Parathyroid adenoma (tissue), 2 donors: ENCODE results near the gene UNC50.

ENCODE experiments used
- H2AFZ ChIP-seq: fragments of 300-600 bp; sonication (generic); one replicate; pipeline ENCODE4 v1.7.0; 2017; ENCODE audit warnings: antibody characterized with exemption, mild to moderate bottlenecking
- H3K27ac ChIP-seq: fragments of 300-600 bp; sonication (generic); one replicate; pipeline ENCODE4 v1.7.0; 2017
- H3K27me3 ChIP-seq: fragments of 300-600 bp; sonication (generic); one replicate; pipeline ENCODE4 v1.7.0; 2017; ENCODE audit warnings: low read length; ENCODE audit not compliant: control insufficient read depth, insufficient read depth
- H3K36me3 ChIP-seq: fragments of 300-600 bp; sonication (generic); one replicate; pipeline ENCODE4 v1.7.0; 2017; ENCODE audit warnings: low read length; ENCODE audit not compliant: control insufficient read depth, insufficient read depth
- H3K4me1 ChIP-seq: fragments of 300-600 bp; sonication (generic); one replicate; pipeline ENCODE4 v1.7.0; 2017; ENCODE audit warnings: control low read depth
- H3K4me2 ChIP-seq: fragments of 300-600 bp; sonication (generic); one replicate; pipeline ENCODE4 v1.7.0; 2017; ENCODE audit warnings: low read length
- H3K4me3 ChIP-seq: fragments of 300-600 bp; sonication (generic); one replicate; pipeline ENCODE4 v1.7.0; 2017; ENCODE audit warnings: low read depth, low read length
- H3K79me2 ChIP-seq: fragments of 300-600 bp; sonication (generic); one replicate; pipeline ENCODE4 v1.7.0; 2017; ENCODE audit warnings: control low read depth
- H3K9ac ChIP-seq: fragments of 300-600 bp; sonication (generic); one replicate; pipeline ENCODE4 v1.7.0; 2017; ENCODE audit warnings: mild to moderate bottlenecking
- H3K9me3 ChIP-seq: fragments of 300-600 bp; sonication (generic); one replicate; pipeline ENCODE4 v1.7.0; 2017; ENCODE audit warnings: low read length; ENCODE audit not compliant: control insufficient read depth
- TF ChIP-seq, protein P1 (sequence below): fragments of 300-600 bp; sonication (generic); IDR thresholded peaks from one replicate; pipeline ENCODE4 v1.7.0; 2017; ENCODE audit warnings: antibody characterized with exemption, mild to moderate bottlenecking
- donor health status: primary hyperparathyroidism.

UNC50 gene

DNA sequence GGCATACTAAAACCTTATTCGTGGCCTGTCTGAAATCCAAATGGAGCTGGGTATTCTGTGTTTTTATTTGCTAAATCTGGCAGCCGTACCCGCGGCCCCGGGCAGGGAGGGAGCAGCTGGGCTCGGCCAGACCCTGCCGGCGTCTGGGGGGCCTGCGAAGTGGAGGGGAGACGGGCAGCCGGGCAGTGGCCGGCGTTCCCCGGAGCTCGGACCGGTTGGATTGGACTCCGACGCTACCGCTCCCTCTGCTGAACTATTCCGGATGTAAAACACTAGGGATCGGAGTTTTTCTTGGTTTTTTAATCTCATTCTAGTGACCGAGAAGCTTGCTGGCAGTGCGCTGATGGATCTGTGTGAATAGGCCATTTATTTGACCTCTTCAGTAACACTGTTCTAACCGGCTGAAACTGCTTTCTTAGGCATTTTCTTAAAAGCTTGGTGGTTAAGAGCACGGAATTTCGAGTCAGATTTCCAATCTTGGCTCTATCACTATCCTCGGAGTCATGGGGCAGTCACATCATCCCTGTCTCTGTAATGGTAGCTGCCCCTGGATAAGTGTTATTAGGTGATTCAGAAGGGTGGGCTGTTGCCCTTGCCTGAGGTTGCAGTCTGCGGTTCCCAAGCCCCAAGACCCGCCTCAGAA is 694 bp downstream of the UNC50 start:
- H3K4me2 ChIP-seq: peak overlapping the region; percentile 77
- H3K79me2 ChIP-seq: peaks cover 50% of the 10 kb centered on the region
- peak overlapping the region; percentile 90 for H3K27ac ChIP-seq
- peak overlapping the region; percentile 92 for H3K9ac ChIP-seq
- no peaks in the 10 kb centered on the region for H3K9me3 ChIP-seq
- no peaks in the 10 kb centered on the region for H3K27me3 ChIP-seq
- no peaks in the 10 kb centered on the region for H3K36me3 ChIP-seq
- TF ChIP-seq, protein P1, sequence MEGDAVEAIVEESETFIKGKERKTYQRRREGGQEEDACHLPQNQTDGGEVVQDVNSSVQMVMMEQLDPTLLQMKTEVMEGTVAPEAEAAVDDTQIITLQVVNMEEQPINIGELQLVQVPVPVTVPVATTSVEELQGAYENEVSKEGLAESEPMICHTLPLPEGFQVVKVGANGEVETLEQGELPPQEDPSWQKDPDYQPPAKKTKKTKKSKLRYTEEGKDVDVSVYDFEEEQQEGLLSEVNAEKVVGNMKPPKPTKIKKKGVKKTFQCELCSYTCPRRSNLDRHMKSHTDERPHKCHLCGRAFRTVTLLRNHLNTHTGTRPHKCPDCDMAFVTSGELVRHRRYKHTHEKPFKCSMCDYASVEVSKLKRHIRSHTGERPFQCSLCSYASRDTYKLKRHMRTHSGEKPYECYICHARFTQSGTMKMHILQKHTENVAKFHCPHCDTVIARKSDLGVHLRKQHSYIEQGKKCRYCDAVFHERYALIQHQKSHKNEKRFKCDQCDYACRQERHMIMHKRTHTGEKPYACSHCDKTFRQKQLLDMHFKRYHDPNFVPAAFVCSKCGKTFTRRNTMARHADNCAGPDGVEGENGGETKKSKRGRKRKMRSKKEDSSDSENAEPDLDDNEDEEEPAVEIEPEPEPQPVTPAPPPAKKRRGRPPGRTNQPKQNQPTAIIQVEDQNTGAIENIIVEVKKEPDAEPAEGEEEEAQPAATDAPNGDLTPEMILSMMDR: no peak
- H3K4me3 ChIP-seq: peak overlapping the region; percentile 84
- H3K4me1 ChIP-seq: peaks cover 24% of the 10 kb centered on the region
- H2AFZ ChIP-seq: peak overlapping the region; percentile 93

DNA sequence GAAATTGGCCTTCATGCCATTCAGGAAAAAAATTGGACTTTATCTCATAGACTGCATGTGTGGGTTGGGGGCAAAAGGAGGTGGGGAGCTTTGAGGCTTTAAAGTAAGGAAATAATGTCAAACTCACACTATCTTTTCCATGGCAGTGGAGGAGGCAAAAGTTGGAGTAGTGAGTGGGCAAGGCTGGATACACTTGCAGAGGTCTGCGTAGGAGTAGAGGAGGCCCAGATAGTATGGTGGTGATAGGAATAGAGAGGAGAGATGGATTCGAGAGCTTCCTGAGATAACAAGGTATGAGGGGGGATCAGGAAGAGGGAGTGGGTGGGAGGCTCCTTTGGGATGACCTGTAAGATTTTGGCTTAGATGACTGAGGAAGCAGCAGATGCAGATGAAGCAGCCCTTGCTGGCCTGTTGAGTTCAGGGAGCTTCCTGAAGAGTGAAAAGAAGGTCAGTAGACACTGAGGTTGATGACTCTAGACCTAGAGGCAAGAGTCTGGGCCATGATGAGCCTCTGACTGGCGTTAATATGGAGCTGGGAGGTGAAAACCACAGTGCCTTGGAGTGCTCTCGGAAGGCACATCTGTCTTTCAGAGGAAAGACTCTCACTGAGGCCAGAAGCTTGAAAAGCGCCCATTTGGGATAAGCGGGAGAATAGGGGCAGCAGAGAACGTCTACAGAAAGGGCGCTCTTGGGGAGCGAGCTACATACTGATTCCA is 5.8 kb downstream of the UNC50 start:
- Histone ChIP-seq H3K36me3 (no peaks in the 10 kb centered on the region), H2AFZ (no peak overlapping the region), H3K4me1 (peaks cover 10% of the 10 kb centered on the region), H3K4me2 (no peak overlapping the region), H3K79me2 (peaks cover 30% of the 10 kb centered on the region), H3K27me3 (no peaks in the 10 kb centered on the region), H3K27ac (no peak overlapping the region), H3K9me3 (no peaks in the 10 kb centered on the region), H3K4me3 (no peak overlapping the region), H3K9ac (no peak overlapping the region)
- TF ChIP-seq, protein P1: no peak

DNA sequence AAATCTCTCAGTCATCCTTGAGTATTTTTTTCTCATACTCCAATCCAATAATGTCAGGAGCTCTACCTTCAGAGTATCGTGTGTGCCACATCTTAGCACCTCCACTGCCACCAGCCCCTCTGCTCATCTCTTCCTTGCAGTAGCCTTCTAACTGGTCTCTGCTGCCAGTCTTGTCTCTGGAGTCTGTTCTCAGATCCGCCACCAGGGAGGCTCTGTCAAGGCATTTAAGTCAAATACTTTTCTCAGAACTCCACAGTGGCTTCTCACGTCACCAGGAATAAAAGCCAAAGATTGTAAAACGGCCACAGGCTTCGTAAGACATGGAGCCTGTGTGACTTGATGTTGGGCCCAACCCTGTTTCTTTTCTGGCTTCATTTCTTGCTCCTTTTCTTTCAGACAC is 7.1 kb downstream of the UNC50 start:
- Histone ChIP-seq H3K9me3 (no peaks in the 10 kb centered on the region), H3K4me3 (no peak overlapping the region), H3K4me1 (peaks cover 5% of the 10 kb centered on the region), H3K79me2 (peaks cover 17% of the 10 kb centered on the region), H3K36me3 (no peaks in the 10 kb centered on the region), H3K27ac (no peak overlapping the region), H2AFZ (no peak overlapping the region), H3K27me3 (no peaks in the 10 kb centered on the region), H3K4me2 (no peak overlapping the region), H3K9ac (no peak overlapping the region)
- TF ChIP-seq, protein P1: no peak

DNA sequence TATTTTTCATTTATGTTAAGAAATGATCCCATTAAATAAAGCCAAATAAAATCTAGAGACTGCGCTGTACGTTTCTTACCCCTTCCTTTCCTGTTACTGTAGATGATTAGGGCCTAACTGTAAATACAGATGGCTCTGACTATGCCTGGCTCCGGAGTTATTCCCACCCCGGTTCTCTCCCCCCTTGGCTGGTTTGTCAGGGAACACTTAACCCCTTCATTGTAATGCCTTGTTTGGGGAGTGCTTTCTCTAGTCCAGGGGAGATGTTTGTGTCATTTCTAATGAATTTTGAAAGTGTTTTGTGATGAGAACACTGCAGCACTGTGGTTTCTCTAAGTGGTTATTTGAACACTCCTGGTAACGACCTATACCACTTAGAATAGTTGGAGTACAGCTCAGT is 8.8 kb downstream of the UNC50 start:
- Histone ChIP-seq H3K79me2 (peaks cover 8% of the 10 kb centered on the region), H3K9me3 (no peaks in the 10 kb centered on the region), H3K4me1 (no peaks in the 10 kb centered on the region), H3K27ac (no peak overlapping the region), H3K9ac (no peak overlapping the region), H3K36me3 (no peaks in the 10 kb centered on the region), H3K4me3 (no peak overlapping the region), H3K27me3 (no peaks in the 10 kb centered on the region), H3K4me2 (no peak overlapping the region), H2AFZ (no peak overlapping the region)
- TF ChIP-seq, protein P1: no peak
